GM18868 (cell line): ENCODE results near the gene APOO.

Experiments
- ATAC-seq: cut with Tn5 transposase; IDR thresholded peaks from one replicate; pipeline ENCODE4 v1.9.1; 2021; ENCODE audit warnings: mild to moderate bottlenecking, moderate library complexity; ENCODE audit not compliant: unreplicated experiment

The APOO gene

GRCh38 chrX:23907498-23908218 lies at the start of gene APOO, which contains the start of gene CXorf58:
Gene APOO (minus strand): TSS chrX:23907938. CDS start chrX:23907702, 236 bp downstream.
Gene CXorf58 (plus strand): TSS chrX:23908006. CDS start chrX:23910303, 2,297 bp downstream.
- ATAC-seq = peak; percentile 89

GRCh38 chrX:23954396-23954795 lies 46.7 kb upstream of the APOO start:
- ATAC-seq = no peak

GRCh38 chrX:23953908-23954269 lies 46.2 kb upstream of the APOO start:
- ATAC-seq = no peak

GRCh38 chrX:23952984-23953907 lies 45.5 kb upstream of the APOO start:
- peak; percentile 96 for ATAC-seq

- ATAC-seq = no peak
These were observed 44.7 kb upstream of the APOO start for GRCh38 chrX:23952391-23952790.

GRCh38 chrX:23945206-23945605 lies 37.5 kb upstream of the APOO start:
- no peak for ATAC-seq

GRCh38 chrX:23944234-23944633 lies 36.5 kb upstream of the APOO start:
- no peak for ATAC-seq

GRCh38 chrX:23939203-23939602 lies 31.5 kb upstream of the APOO start:
- no peak for ATAC-seq

GRCh38 chrX:23938690-23939089 lies 31.0 kb upstream of the APOO start:
- no peak for ATAC-seq

GRCh38 chrX:23937100-23937499 lies 29.4 kb upstream of the APOO start:
- no peak for ATAC-seq

GRCh38 chrX:23936180-23936579 lies 28.4 kb upstream of the APOO start:
- ATAC-seq = no peak

GRCh38 chrX:23935106-23935505 lies 27.4 kb upstream of the APOO start:
- no peak for ATAC-seq

- no peak for ATAC-seq
These were observed 24.3 kb upstream of the APOO start for GRCh38 chrX:23932046-23932445.

GRCh38 chrX:23930894-23931604 lies 23.3 kb upstream of the APOO start:
- ATAC-seq = peak; percentile 70

GRCh38 chrX:23926015-23926414 lies 18.3 kb upstream of the APOO start:
- ATAC-seq = no peak

- no peak for ATAC-seq
These were observed 12.1 kb upstream of the APOO start for GRCh38 chrX:23919706-23920320.

GRCh38 chrX:23919148-23919547 lies 11.4 kb upstream of the APOO start:
- no peak for ATAC-seq

GRCh38 chrX:23911126-23911835 lies 3.5 kb upstream of the APOO start:
- no peak for ATAC-seq

GRCh38 chrX:23908219-23909004 lies 674 bp upstream of the APOO start:
- ATAC-seq = peak; percentile 22
